Measurements from ENCODE around the gene COMMD6.
A peak's percentile ranks its signal among the peaks of the same experiment; 100 is the strongest.

The COMMD6 gene

DNA sequence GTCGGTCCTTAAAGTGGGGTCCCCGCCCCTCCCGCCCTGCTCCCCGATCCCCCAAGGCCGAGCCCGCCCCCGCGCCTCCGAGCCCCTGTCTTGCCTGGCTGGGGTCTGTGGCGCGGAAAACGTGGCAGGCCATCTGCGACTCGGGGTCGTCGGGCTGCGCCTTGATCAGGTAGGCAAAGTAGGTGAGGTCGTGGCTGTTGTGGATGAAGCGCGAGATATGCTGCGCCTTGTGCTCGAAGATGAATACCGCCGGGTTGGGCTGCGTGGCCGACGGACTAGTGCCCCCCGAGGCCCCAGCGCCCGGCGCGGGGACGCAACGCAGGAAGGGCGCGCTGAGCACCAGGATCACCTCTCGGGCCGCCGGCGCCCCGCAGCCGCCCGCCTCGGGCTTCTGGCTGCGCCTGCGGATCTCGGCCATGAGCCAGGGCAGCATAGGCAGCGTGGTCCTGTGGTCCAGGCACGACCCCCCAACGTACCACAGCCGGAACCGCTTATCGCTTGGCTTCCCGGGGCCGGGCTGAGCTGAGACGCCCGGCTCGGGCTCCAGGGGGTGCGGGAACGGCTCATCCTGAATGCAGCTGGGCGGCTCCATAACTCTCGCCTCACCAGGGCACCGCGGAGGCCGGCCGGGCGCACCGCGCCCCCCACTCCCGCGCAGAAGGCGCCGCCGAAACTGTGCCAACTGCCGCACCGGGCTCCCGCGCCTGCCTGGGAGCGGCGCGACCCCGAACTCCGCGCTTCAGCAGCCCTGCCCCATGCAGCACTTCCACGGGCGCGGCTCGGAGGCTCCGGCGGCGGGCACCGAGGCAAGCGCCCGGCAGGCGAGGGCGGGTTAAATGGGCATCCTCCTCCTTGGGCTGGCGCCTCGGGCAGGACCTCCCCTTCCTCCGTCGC lies 56.2 kb downstream of the COMMD6 start:
- no peak for DNase-seq

DNA sequence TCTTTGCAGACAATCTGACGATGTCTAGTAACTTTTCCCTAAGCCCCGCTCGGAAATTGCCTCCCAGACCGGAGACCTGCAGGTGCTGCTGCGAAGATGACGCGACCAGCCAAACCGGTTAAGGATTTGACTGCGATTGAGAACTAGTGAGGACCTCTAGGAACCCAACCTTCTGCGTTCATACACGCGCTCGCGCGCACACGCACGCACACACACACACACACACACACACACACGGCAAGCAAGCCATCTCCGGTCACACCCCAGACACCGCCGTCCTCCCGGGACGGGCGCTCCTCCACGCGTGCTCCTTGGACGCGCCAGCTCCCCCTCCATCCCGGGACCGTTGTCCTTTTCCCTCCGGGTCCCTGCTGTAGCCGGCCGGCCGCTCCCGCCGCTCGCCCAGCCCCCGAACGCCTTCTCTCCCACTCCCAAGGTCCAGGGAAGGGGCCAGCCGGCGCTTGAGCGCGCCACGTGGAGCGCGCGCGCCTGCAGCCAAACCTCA lies 56.9 kb downstream of the COMMD6 start:
- DNase-seq, result peak; percentile 29

DNA sequence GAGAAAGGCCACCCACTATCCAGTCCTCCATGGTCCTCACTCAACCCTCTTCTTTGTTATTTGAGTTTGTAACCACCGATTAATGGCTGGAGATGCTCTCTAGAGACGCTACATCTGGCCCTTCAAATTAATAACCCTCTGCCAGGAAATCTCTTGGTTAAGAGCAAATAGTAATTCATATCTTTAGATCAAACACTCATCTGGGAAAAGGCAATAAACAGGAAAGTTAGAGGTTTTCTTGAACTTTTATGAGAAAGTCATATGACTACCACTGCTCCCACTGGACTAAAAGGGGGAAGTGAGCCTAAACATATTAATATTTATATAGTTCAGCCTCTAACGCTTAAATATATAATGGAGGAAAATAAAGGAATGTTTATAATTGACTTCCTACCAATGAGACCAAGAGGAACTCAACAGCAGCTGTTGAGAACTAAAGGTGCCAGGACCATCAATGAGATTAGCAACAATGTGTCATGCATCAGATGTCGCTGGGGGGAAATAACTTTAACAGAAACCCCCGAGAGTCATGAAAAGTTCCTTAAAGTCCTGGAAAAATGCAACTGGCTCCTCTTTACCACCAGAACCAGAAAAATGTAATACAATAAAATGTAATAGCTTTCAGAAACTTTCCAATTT lies 58.4 kb downstream of the COMMD6 start:
- no peak for DNase-seq

DNA sequence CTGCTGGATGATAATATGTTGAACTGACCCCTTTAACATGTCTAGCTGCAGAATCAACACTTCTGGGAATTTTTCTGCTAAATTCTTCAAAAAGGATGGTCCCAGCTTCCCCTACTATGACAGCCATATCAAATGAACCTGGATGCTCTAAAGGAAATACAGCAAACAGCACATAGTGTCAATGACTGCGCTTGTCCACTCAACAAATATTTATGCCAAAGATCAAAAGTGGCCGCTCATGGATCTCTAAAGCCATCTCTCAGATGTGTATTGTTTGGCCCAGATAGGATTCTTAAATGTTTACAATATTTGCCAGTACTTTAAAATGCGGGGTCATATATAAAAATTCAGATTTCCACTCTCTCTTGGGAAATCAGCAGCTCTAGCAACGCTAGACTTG lies 59.0 kb downstream of the COMMD6 start:
- DNase-seq, result no peak
